HG03196 (cell line): ENCODE measurements around the gene NHLRC4.

Source experiments
- ATAC-seq: cut with Tn5 transposase; IDR thresholded peaks from one replicate; pipeline ENCODE4 v1.9.1; 2021; ENCODE audit not compliant: unreplicated experiment

Gene NHLRC4

DNA sequence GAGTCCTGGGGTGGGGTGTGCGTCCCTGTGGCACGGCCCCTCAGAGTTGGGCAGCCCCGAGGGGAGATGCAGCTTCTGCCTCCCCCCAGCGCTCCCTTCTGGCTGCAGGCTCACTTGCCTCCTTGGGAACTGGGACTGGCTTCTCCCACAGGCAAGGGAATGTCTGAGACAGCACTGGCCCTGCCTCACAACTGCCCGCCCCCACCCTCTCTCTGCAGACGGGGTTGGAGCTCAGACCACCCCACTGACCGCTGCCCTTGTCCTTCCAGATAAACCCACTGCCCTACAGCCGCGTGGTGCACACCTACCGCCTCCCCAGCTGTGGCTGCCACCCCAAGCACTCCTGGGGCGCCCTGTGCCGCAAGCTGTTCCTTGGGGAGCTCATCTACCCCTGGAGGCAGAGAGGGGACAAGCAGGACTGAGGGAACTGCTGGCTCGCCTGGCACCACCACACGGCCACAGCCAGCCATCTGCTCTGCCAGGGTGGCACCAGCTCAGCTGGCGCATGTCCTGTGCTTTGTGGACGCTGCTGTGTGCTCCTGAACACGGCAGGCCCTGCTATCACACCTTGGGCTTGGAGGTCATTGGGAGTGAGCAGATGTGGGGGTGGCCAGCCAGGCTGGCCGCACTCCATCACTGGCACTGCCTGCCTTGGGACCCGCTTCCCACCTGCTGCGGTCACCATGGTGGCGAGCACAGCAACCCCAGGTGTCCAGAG lies 16.0 kb downstream of the NHLRC4 start:
- ATAC-seq, result no peak

GRCh38 chr16:583470-583814 lies 16.6 kb downstream of the NHLRC4 start:
- ATAC-seq, result no peak

- no peak for ATAC-seq
These were observed 17.2 kb downstream of the NHLRC4 start for GRCh38 chr16:583815-584591.

DNA sequence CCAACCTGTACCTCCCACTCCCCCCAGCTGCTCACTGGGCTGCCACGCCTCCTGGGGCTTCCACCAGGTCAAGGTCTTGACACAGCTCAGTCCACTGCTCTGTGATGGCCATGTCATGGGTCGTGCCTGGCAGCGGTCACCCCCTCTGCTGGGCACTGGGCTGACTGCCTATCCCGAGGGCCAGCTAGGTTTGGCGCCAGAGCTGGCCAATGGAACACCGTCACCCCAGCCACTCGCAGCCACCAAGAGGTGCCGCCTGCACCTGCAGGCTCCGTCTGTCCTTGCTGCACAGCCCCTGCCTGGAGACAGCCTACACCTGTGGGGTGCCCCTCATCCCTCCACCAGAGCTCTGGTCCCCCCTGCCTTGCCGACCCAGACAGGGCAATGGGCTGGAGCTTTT lies 18.5 kb downstream of the NHLRC4 start:
- ATAC-seq, result no peak

DNA sequence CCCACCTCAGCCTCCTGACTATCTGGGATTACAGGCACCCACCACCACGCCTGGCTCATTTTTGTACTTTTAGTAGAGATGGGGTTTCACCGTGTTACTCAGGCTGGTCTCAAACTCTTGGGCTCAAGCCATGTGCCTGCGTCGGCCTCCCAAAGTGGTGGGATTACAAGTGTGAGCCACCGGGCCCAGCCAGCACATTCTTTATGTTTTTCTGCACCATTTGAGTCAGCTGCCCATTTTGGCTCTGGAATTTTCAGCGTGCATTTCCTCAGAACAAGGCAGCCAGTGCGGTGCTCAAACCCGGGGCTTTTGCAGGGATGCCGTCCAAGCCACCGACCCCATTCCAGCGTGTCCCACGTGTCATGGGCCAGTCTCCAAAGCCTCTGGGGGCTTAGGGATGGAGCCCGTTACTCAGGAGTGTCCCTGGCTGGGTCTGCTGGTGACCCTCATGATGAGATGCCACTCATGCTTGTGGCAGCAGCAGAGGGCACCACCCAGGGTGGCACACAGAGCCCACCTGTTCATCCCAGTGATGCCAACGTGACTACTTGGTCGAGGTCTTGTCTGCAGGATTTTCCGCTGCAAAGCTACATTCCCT lies 19.3 kb downstream of the NHLRC4 start:
- no peak for ATAC-seq

- no peak for ATAC-seq
These were observed 20.1 kb downstream of the NHLRC4 start for GRCh38 chr16:586645-587590.

- ATAC-seq, result no peak
These were observed 21.8 kb downstream of the NHLRC4 start for GRCh38 chr16:588639-588888.

DNA sequence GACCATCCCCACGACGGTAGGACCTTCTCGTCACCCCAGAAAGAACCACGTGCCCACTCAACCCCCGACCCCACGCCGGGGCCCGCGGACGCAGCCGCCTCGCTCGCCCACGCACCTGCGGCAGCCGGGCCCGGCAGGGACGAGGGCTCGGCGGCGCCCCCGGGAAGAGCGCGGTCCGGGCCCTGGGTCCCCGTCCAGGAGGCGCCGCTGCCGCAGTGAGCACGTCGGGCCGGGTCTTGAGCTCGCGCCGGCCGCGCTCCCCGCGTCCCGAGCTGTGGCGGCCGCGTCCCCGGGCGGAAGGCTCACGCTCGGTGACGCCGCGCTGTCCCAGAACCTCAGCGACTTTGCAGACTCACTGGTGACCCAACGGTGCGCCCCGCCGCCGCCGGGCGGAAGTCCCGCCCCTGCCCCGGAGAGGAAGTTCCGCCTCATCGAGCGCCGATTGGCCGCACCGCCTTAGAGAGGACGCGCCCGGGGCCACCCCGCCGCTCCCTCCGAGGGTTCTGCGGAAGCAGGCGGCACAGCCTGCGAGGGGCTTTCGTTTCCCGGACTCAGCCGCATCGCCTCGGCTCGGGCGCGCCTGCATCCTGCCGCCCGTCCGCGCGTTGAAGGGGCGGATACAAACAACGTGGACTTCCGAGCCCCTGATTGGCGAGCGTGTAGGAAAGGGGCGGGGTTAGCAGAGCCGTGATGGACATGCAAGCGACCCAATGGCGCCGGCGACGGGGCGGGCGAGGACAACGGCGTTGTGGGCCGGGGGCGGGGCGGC lies 22.3 kb downstream of the NHLRC4 start:
- peak; percentile 69 for ATAC-seq

DNA sequence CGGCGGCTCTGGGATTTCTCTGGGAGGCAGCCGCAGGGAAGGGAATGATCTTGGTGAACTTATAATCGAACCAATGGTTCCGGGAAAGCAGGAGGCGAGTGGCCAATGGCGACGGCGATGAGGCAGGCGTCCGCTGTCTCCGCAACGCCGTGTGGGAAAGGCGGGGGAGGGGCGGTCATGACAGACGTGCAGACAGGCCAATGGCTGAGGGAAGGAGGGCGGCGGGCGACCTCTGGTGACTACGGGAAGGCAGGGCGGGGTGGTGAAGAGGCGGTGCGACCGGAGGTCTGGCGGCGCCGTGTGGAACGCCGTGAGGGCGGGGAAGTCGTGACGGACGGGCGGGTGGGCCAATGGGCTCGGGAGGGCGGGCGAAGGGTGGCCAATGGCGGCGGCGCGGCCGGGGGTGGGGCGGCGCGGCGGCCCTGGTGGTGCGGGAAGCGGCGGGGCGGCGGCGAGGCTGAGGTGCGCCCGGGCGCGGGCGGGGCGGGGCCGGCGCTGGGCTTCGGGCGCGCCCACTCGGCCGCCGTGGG lies 22.9 kb downstream of the NHLRC4 start, which contains the start of gene RAB40C:
TSS of gene RAB40C (plus strand) at position 409 of the 530 bp plus-strand sequence. CDS start 226 bp downstream, outside the sequence.
- peak; percentile 70 for ATAC-seq

- ATAC-seq, result no peak
These were observed 23.5 kb downstream of the NHLRC4 start for GRCh38 chr16:590188-590814.

- no peak for ATAC-seq
These were observed 24.0 kb downstream of the NHLRC4 start for GRCh38 chr16:590815-591200.

- no peak for ATAC-seq
These were observed 24.4 kb downstream of the NHLRC4 start for GRCh38 chr16:591231-591630.

GRCh38 chr16:591892-592517 lies 25.2 kb downstream of the NHLRC4 start:
- ATAC-seq, result no peak

DNA sequence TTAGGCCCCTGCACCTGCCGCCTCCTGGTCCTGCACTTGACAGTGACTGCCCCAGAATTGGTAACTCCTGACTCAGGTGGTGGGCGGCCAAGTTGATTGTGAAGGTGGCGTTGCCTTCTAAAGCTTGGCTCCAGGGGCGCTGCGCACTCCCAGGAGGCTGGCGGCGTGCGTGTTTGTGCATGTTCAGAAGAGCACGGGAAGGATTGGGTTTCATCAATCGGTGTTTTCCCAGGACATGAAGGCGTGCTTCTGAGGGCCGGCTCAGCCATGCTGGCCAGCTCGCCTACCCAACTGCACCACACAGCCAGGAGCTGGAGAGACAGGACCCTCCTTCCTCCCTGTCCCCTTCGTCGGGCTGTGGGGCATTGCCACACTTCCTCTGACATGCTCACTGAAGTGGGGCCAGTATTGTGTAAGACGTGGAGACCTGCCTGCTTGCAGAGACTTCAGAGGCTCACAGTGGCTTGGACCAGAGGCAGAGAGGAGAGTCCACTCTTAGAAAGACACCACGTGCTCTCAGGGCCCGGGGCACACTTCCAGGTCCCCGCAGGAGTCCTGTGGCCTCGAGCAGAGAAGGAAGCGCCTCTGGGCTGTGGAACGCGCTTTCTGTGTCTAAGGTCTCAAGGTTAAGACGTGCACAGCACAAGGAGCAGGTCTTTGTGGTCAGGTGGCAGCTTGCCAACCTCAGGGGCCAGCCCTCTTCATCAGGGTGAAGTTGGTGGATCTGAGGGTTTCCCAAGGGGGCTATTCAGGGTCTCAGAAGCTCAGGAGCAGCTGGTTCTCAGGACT lies 25.9 kb downstream of the NHLRC4 start:
- ATAC-seq, result no peak

- ATAC-seq, result no peak
These were observed 26.6 kb downstream of the NHLRC4 start for GRCh38 chr16:593406-593805.

- ATAC-seq, result no peak
These were observed 27.0 kb downstream of the NHLRC4 start for GRCh38 chr16:593807-594206.

DNA sequence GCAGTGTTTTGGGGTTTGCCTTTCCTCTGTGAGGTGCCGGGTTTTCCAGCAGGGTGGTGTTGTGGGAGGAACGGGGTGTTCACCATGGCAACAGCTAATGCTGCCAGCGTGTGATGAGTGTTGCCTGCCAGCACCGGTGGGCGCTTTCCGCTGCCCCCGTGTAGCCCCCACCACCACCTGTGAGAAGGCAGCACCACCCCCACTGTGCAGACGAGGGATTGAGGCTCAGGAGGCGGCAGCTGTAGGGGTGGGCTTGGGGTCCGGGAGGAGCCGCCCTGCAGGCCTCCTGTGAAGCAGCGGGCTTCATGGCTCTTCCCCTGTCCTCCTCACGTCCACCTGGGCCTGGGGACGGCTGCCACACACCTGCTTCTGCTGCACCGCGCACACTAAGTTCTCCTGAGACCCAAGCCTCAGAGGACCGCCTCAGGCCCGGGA lies 28.3 kb downstream of the NHLRC4 start:
- no peak for ATAC-seq

DNA sequence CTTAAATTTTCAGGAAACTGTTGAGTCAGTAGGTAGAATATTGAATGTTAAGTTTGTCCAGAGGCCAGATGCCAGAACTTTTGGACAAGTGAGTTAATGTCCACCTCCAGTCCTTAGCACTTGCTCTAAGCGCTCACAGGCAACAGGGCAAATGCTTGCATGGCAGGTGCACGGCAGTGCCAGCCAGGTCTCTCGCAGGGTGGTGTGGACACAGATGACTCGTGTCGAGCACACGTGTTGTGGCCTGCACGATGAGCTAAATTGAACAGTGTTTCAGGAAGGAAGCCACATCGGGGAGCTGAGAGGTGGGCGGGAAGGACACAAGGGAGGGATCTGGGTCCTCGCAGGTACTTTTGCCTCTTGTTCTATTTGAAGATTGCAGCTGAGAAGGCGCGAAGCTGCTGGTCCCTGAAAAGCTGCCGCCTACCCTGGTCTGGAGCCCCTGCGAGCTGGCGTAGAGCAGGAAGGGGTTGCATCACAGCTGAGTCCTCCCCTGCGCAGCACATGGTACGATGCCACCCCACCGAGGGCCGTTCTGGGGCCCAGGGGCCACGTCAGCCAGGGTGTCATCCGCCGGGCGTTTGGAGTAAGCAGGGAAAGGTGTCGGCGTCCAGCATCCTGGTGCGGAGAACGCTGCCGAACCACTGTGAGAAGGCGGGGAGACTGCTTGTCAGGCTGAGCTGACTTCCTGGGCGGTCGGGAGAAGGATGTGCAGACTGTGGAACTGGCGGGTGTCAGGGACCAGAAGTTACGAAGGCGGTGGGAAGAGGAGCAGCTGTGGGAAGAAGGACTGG lies 29.3 kb downstream of the NHLRC4 start:
- ATAC-seq, result no peak
